Coronary artery (tissue), 2 donors: ENCODE measurements around the gene H3-3A.
A peak's percentile ranks its signal among the peaks of the same experiment; 100 is the strongest.

Experiments used
- DNase-seq: peaks from one replicate; pipeline ENCODE4 v3.0.0-alpha.2; 2017; ENCODE audit warnings: low spot score
- H3K27ac ChIP-seq, 2 donors: fragments of 200-600 bp; sonication (generic); one replicate each; pipeline ENCODE4 v1.5.1; 2016 to 2019
- H3K4me3 ChIP-seq: fragments of 200-600 bp; sonication (generic); 2 replicates; pipeline ENCODE4 v1.5.1; 2016; ENCODE audit warnings: mild to moderate bottlenecking, moderate library complexity
- CTCF ChIP-seq: fragments of 200-600 bp; sonication (generic); IDR thresholded peaks from one replicate; pipeline ENCODE4 v1.5.1; 2019; ENCODE audit warnings: antibody characterized with exemption

The H3-3A gene

GRCh38 chr1:226112626-226113025, 50.1 kb downstream of the H3-3A start:
- DNase-seq = no peak
- Histone ChIP-seq H3K4me3 (no peak overlapping the region), H3K27ac (no peak overlapping the region)
- TF ChIP-seq CTCF = no peak

- TF ChIP-seq CTCF = no peak
These were observed 54.2 kb downstream of the H3-3A start for GRCh38 chr1:226116673-226117072.

GRCh38 chr1:226117330-226117729, 54.8 kb downstream of the H3-3A start:
- no peak overlapping the region for H3K27ac ChIP-seq
- DNase-seq = no peak
- no peak for TF ChIP-seq CTCF
- H3K4me3 ChIP-seq = no peak overlapping the region

More at GRCh38 chr1:226116673-226117072, 54.2 kb downstream of the H3-3A start:
- no peak overlapping the region for H3K27ac ChIP-seq
- DNase-seq = no peak
- no peak overlapping the region for H3K4me3 ChIP-seq

GRCh38 chr1:226118357-226118756, 55.8 kb downstream of the H3-3A start:
- TF ChIP-seq CTCF = no peak

GRCh38 chr1:226119169-226119568, 56.7 kb downstream of the H3-3A start:
- H3K27ac ChIP-seq = no peak overlapping the region
- TF ChIP-seq CTCF = no peak
- no peak overlapping the region for H3K4me3 ChIP-seq
- DNase-seq = no peak

More at GRCh38 chr1:226118357-226118756, 55.8 kb downstream of the H3-3A start:
- Histone ChIP-seq H3K27ac (no peak overlapping the region), H3K4me3 (no peak overlapping the region)
- no peak for DNase-seq

GRCh38 chr1:226120398-226120797, 57.9 kb downstream of the H3-3A start:
- no peak for TF ChIP-seq CTCF
- Histone ChIP-seq H3K4me3 (no peak overlapping the region), H3K27ac (no peak overlapping the region)
- no peak for DNase-seq

GRCh38 chr1:226121049-226121586, 58.6 kb downstream of the H3-3A start:
- Histone ChIP-seq H3K27ac (peak overlapping the region in 1 of 2 donors; percentile 66), H3K4me3 (peak overlapping the region; percentile 79)
- no peak for TF ChIP-seq CTCF
- no peak for DNase-seq
